K562 (cell line): ENCODE measurements around the gene KSR2. TPM values are rescaled to one million over a fixed set of nuclear protein-coding genes. Genes with fewer than 3 reads are reported as not detected.

Source experiments
- EWSR1 ChIP-seq: fragments of 450-650 bp; IDR thresholded peaks from 2 replicates; pipeline ENCODE4 v1.6.1; 2018; ENCODE audit warnings: borderline replicate concordance, mild to moderate bottlenecking, low read depth, moderate library complexity; ENCODE audit not compliant: partially characterized antibody
- GTF2F1 ChIP-seq: IDR thresholded peaks from 2 replicates; pipeline ENCODE4 v1.6.1; 2011; ENCODE audit warnings: low read depth, low read length, improper control_type of control experiment
- NR1H2 ChIP-seq: sonication (generic); formaldehyde crosslinking; IDR thresholded peaks from 2 replicates; pipeline ENCODE4 v1.4.0; 2020; ENCODE audit warnings: mild to moderate bottlenecking, missing genetic modification reagents
- PYGO2 ChIP-seq: fragments of 450-650 bp; IDR thresholded peaks from 2 replicates; pipeline ENCODE4 v1.6.1; 2016; ENCODE audit warnings: mild to moderate bottlenecking, missing genetic modification characterization, moderate library complexity, missing compliant biosample characterization
- RBM15 ChIP-seq: fragments of 200-400 bp; formaldehyde crosslinking; IDR thresholded peaks from 2 replicates; pipeline ENCODE4 v1.6.1; 2018; ENCODE audit warnings: mild to moderate bottlenecking, low read length, moderate library complexity; ENCODE audit not compliant: insufficient read depth
- ZNF217 ChIP-seq: sonication (generic); formaldehyde crosslinking; IDR thresholded peaks from 2 replicates; pipeline ENCODE4 v1.8.0; 2022; ENCODE audit warnings: mild to moderate bottlenecking, missing genetic modification reagents
- ZNF407 ChIP-seq: fragments of 450-650 bp; IDR thresholded peaks from 2 replicates; pipeline ENCODE4 v1.6.1; 2016; ENCODE audit warnings: low read depth
- polyA plus RNA-seq, 8 experiments: library from polyadenylated mRNA; depleted of rRNA in 4 of 8; stranded (reverse) in 5 of 8; unstranded in 3 of 8; fragments of >200 nt; fragmentation: Nextera tagmentation in 2 of 8; fragmentation: Illumina TruSeq in 1 of 8; extraction: Ambion mirVana in 2 of 8; extraction: Trizol in 1 of 8; gene quantifications; 2 replicates each; pipeline versions ENCODE4 v1.2.1 to v1.2.3, GENCODE V29; 2011 to 2014; ENCODE audit warnings: inconsistent platforms in 1 of 8, missing spikeins in 1 of 8
- total RNA-seq, 7 experiments: library from RNA; depleted of rRNA in 6 of 7; stranded (reverse); fragments of >200 nt in 6 of 7; fragmentation: Illumina TruSeq in 2 of 7; extraction: Trizol in 2 of 7; gene quantifications; 2 replicates each; pipeline versions ENCODE4 v1.2.1 to v1.2.3, GENCODE V29; 2011 to 2021; ENCODE audit warnings: low replicate concordance in 1 of 7

The KSR2 gene
- total and polyA plus RNA-seq, 9 of the 15 experiments (the other 6 are each of a cell fraction or from before 2014, with no cell fraction given) = not detected

GRCh38 chr12:117718559-117718958 is 250.2 kb downstream of the KSR2 start (continued):
- no peak for TF ChIP-seq EWSR1
- no peak for TF ChIP-seq NR1H2 (CRISPR knock-in tag)
- no peak for TF ChIP-seq RBM15
- no peak for TF ChIP-seq PYGO2
- TF ChIP-seq ZNF407 = no peak
- TF ChIP-seq GTF2F1 = no peak
- no peak for TF ChIP-seq ZNF217 (CRISPR knock-in tag)
